Kidney glomerular epithelial cell (primary cell): ENCODE results near the gene KIF19.
"Not testable (repeated sequence)": the region's sequence is repeated elsewhere in the genome, so short reads cannot be mapped to it uniquely, and the experiment has no call there.

Experiments
- DNase-seq: peaks from one replicate; lab custom pipeline; 2025; lab: John Stamatoyannopoulos, UW

The KIF19 gene

GRCh38 chr17:74389937-74390679 is 64.1 kb downstream of the KIF19 start:
- DNase-seq = no peak

GRCh38 chr17:74390680-74391653 is 64.9 kb downstream of the KIF19 start:
- no peak for DNase-seq

DNA sequence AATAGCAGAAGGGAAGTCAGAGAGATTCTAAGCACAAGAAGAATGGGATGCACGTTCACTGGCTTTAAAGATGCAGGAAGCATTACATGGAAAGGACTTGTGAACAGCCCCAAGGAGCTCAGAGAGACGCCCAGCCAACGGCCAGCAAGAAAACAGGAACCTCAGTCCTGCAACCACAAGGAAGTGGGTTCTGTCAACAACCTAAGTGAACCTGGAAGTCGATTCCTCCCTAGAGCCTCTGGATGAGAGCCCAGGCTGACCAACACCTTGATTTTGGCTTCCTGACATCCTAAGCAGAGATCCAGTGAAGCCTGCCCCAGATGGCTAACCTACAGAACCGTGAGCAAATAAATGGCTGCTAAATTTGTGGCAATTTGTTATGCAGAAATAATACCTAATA is 65.7 kb downstream of the KIF19 start:
- DNase-seq = no peak

GRCh38 chr17:74392848-74393247 is 66.8 kb downstream of the KIF19 start:
- no peak for DNase-seq

GRCh38 chr17:74393346-74393942 is 67.4 kb downstream of the KIF19 start:
- DNase-seq = no peak

DNA sequence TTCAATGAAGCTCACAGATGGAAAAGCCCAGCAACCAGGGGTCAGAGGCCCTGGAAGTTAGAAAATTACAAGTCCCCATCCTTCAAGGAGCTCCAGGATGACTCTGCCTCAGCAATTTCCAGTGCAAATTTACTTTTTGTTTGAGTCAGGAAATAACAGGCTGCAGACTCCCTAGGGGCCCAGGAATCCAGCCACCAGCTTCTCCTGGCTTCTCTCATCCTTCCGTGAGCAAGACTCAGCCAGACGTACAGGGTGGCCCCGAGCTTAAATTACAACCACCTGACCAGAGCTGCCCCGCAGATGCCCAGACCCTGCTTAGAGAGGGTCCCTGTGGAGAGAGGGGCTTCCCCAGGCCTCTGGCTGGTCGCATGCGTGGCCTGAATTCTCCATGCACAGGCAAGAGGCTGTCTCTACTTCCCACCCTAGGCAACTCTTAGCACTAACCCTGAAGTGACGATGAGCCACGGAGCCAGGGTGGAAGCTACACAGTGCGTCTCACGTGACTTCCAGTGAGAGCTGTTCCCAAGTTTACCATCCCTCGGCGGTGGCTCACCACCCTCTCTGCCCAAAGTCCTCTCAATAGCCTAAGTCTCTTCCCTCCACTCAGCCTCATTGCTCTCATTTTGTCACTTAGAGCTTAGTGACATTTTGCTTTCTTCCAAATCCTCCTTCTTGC is 68.4 kb downstream of the KIF19 start:
- DNase-seq = no peak

DNA sequence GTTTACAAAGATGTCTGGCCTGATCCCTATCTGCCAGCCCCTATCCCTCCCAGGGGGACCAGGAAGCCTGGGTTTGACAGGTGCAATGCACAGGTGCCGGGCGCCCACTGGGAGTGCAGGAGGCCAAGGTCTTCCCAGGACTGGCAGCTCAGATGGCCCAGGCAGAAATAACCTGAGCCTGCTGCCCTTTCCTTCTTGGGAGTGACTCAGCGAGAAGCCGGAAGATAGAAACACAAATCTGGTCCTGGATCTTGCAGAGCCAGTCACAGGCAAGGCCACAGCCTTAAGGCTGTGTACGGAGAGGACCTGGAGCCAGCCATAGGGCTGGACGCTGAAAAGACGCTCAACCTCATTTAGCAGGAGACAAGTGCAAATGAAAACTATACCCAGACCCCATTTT is 69.0 kb downstream of the KIF19 start:
- DNase-seq = no peak

DNA sequence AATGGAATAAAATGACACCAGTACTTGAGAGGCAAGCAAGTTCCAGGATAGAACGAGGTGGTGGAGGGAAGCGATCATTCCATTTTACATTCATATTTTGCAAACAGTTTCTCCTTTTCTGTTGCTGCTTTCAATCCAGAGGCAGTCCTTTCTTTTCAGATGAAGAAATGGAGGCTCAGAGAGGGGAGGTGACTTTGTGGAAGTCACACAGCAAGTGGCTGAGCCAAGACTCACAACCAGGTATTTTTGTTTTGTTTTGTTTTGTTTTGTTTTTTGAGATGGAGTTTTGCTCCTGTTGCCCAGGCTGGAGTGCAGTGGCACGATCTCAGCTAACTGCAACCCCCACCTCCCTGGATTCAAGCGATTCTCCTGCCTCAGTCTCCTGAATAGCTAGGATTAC is 70.5 kb downstream of the KIF19 start:
- DNase-seq = no peak

- DNase-seq = no peak
Measured at GRCh38 chr17:74402048-74402447, 76.0 kb downstream of the KIF19 start.

- DNase-seq = no peak
Measured at GRCh38 chr17:74403512-74404137, 77.6 kb downstream of the KIF19 start.

GRCh38 chr17:74404218-74404617 is 78.2 kb downstream of the KIF19 start:
- DNase-seq = no peak

DNA sequence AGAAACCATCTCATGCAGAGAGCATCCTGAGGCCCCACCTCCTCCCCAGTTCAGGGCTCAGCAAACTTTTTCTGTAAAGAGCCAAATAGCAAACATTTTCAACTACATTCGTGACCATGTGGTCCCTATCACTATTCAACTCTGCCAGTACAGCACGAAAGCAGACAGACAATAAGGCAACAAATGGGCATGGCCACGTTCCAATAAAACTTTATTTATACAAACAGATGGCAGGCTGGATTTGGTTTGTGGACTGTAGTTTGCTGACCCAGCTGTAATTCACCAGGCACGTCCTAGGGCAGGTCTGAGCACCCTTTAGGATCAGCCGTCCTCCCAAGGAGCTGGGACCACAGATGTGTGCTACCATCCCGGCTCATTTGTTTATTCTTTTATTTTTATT is 78.8 kb downstream of the KIF19 start:
- DNase-seq = no peak

DNA sequence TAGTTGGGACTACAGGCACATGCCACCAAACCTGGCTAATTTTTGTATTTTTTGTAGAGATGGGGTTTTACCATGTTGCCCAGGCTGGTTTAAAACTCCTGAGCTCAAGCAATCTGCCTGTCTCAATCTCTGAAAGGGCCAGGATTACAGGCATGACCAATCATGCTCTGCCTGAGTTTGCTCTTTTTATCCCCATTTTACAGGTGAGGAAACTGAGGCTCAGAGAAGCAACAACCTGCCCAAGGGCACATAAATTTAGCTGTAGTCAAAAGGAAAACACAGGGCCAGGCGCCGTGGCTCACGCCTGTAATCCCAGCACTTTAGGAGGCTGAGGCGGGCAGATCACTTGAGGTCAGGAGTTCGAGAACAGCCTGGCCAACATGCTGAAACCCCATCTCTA is 79.3 kb downstream of the KIF19 start:
- not testable (repeated sequence) for DNase-seq
